RWPE2 (cell line): Measurements from ENCODE around the gene POLR1H.
"Not testable (repeated sequence)": the region's sequence is repeated elsewhere in the genome, so short reads cannot be mapped to it uniquely, and the experiment has no call there.

Source experiments
- ATAC-seq: fragments of 200-7000 bp; cut with Tn5 transposase; 3 replicates; pipeline ENCODE4 v1.9.1; 2021; ENCODE audit warnings: low read depth
- DNase-seq: peaks from one replicate; pipeline ENCODE4 v3.0.0-alpha.2; 2020; ENCODE audit warnings: low spot score
- H3K27ac ChIP-seq: fragments of 450-650 bp; 2 replicates; pipeline ENCODE4 v1.5.1; 2017; ENCODE audit warnings: mild to moderate bottlenecking; ENCODE audit not compliant: poor library complexity, severe bottlenecking
- H3K27me3 ChIP-seq: fragments of 250-450 bp; sonication (Bioruptor Pico); 2 replicates; pipeline ENCODE4 v1.5.1; 2021; ENCODE audit warnings: mild to moderate bottlenecking, moderate library complexity; ENCODE audit not compliant: insufficient read depth, poor library complexity, severe bottlenecking
- H3K36me3 ChIP-seq: fragments of 250-450 bp; sonication (Bioruptor Pico); 2 replicates; pipeline ENCODE4 v1.5.1; 2020; ENCODE audit warnings: low read depth, mild to moderate bottlenecking, moderate library complexity
- H3K4me1 ChIP-seq: fragments of 250-450 bp; sonication (Bioruptor Pico); 2 replicates; pipeline ENCODE4 v1.5.1; 2021; ENCODE audit warnings: mild to moderate bottlenecking, moderate library complexity; ENCODE audit not compliant: insufficient read depth, poor library complexity, severe bottlenecking
- H3K4me3 ChIP-seq: fragments of 250-450 bp; sonication (Bioruptor Pico); 2 replicates; pipeline ENCODE4 v1.5.1; 2021; ENCODE audit warnings: mild to moderate bottlenecking, moderate library complexity; ENCODE audit not compliant: severe bottlenecking
- H3K9me3 ChIP-seq: fragments of 250-450 bp; sonication (Bioruptor Pico); 2 replicates; pipeline ENCODE4 v1.5.1; 2021; ENCODE audit warnings: mild to moderate bottlenecking, moderate library complexity; ENCODE audit not compliant: severe bottlenecking
- TF ChIP-seq, protein P1 (sequence below): fragments of 450-650 bp; IDR thresholded peaks from one replicate; pipeline ENCODE4 v1.5.1; 2017; ENCODE audit warnings: mild to moderate bottlenecking, moderate library complexity; ENCODE audit not compliant: poor library complexity, severe bottlenecking

The POLR1H gene

GRCh38 chr6:30061092-30061857 is at the start of gene POLR1H:
POLR1H (plus strand) TSS chr6:30061265; CDS start chr6:30061525, 260 bp downstream.
- TF ChIP-seq, protein P1, sequence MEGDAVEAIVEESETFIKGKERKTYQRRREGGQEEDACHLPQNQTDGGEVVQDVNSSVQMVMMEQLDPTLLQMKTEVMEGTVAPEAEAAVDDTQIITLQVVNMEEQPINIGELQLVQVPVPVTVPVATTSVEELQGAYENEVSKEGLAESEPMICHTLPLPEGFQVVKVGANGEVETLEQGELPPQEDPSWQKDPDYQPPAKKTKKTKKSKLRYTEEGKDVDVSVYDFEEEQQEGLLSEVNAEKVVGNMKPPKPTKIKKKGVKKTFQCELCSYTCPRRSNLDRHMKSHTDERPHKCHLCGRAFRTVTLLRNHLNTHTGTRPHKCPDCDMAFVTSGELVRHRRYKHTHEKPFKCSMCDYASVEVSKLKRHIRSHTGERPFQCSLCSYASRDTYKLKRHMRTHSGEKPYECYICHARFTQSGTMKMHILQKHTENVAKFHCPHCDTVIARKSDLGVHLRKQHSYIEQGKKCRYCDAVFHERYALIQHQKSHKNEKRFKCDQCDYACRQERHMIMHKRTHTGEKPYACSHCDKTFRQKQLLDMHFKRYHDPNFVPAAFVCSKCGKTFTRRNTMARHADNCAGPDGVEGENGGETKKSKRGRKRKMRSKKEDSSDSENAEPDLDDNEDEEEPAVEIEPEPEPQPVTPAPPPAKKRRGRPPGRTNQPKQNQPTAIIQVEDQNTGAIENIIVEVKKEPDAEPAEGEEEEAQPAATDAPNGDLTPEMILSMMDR = no peak
- Histone ChIP-seq H3K9me3 (no peaks in the 10 kb centered on the region), H3K4me1 (peaks cover 11% of the 10 kb centered on the region), H3K36me3 (peaks cover 39% of the 10 kb centered on the region), H3K27ac (peak within 1 kb of the TSS; percentile 77), H3K27me3 (no peaks in the 10 kb centered on the region), H3K4me3 (peak within 1 kb of the TSS; percentile 86)
- ATAC-seq (peak; percentile 95), DNase-seq (peak; percentile 89)

- ATAC-seq (no peak; the same call in 2 of the 3 replicates), DNase-seq (no peak)
- Histone ChIP-seq H3K27me3 (no peaks in the 10 kb centered on the region), H3K4me3 (no peak overlapping the region), H3K4me1 (no peaks in the 10 kb centered on the region), H3K27ac (no peak overlapping the region), H3K9me3 (no peaks in the 10 kb centered on the region), H3K36me3 (no peaks in the 10 kb centered on the region)
- TF ChIP-seq, protein P1 = peak; percentile 47
These were observed 47.7 kb upstream of the POLR1H start for GRCh38 chr6:30013291-30013922.

DNA sequence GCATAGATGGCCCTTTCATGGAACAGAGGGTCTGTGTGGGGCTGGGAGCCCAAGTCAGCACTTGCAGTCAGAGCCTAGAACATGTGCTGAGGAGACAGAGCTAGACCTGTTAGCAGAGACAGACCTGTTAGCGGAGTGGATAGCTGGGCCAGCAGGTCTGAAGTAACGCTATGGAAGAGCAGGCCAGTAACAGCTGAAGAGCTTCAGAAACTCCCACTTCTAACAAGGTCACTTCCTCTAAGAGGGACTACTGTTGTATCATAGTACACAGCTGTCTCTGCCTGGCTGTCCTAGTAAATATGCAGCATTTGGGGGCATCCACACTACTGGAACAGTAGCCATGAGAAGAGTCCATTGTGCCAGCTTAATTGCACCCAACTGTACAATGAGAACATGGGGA is 41.2 kb upstream of the POLR1H start:
- TF ChIP-seq, protein P1 = no peak
- Histone ChIP-seq H3K9me3 (no peaks in the 10 kb centered on the region), H3K36me3 (no peaks in the 10 kb centered on the region), H3K27me3 (no peaks in the 10 kb centered on the region), H3K4me3 (no peak overlapping the region), H3K4me1 (no peaks in the 10 kb centered on the region), H3K27ac (no peak overlapping the region)
- DNase-seq = no peak
- ATAC-seq = no peak

DNA sequence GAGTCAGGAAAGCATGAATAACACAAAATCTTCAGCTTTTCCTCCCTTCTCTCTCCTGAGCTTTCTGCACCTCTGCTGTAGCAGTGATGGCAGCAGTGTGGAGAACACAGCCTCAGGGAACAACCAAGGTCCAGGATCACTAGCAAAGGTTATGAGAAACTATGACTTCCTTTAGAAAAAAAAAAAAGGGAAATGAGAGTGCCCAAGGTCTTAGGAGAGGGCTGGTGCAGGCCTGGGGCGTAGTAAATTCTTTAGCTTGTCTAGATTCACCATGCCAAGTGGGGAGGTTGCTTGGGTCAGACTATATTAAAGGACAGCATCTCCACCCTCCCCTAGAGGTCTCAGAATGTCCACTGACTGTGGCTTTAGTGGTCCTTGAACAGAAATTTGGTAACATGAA is 40.4 kb upstream of the POLR1H start:
- Histone ChIP-seq H3K4me1 (no peaks in the 10 kb centered on the region), H3K36me3 (no peaks in the 10 kb centered on the region), H3K9me3 (no peaks in the 10 kb centered on the region), H3K27me3 (no peaks in the 10 kb centered on the region), H3K4me3 (no peak overlapping the region), H3K27ac (no peak overlapping the region)
- DNase-seq (no peak), ATAC-seq (no peak)
- TF ChIP-seq, protein P1 = no peak

GRCh38 chr6:30022189-30022588 is 38.9 kb upstream of the POLR1H start:
- no peak overlapping the region for H3K4me3 ChIP-seq
- no peak for DNase-seq
- H3K36me3 ChIP-seq = no peaks in the 10 kb centered on the region
- H3K4me1 ChIP-seq = no peaks in the 10 kb centered on the region
- TF ChIP-seq, protein P1 = no peak
- no peaks in the 10 kb centered on the region for H3K27me3 ChIP-seq
- no peaks in the 10 kb centered on the region for H3K9me3 ChIP-seq
- no peak for ATAC-seq
- H3K27ac ChIP-seq = no peak overlapping the region

- H3K4me3 ChIP-seq, DNase-seq, H3K9me3 ChIP-seq, H3K27ac ChIP-seq, H3K36me3 ChIP-seq, H3K27me3 ChIP-seq, H3K4me1 ChIP-seq, ATAC-seq: not testable (repeated sequence)
These were observed 38.4 kb upstream of the POLR1H start for GRCh38 chr6:30022712-30023111.
